GM12878 (cell line): Measurements from ENCODE around the gene MAST2.

ENCODE experiments used
- GABPA ChIP-seq: IDR thresholded peaks from 2 replicates; pipeline ENCODE4 v1.6.1; 2014; ENCODE audit warnings: antibody characterized with exemption, low read depth, mild to moderate bottlenecking, inconsistent platforms
- POLR2AphosphoS5 ChIP-seq: IDR thresholded peaks from 2 replicates; pipeline ENCODE4 v1.6.1; 2011; ENCODE audit warnings: mild to moderate bottlenecking, low read length, inconsistent platforms
- RFX5 ChIP-seq: IDR thresholded peaks from 2 replicates; pipeline ENCODE4 v1.6.1; 2011; ENCODE audit warnings: low read depth, low read length, improper control_type of control experiment
- ZZZ3 ChIP-seq: IDR thresholded peaks from 2 replicates; pipeline ENCODE4 v1.6.1; 2011; ENCODE audit warnings: low read depth; ENCODE audit not compliant: control insufficient read depth, insufficient read length

- TF ChIP-seq ZZZ3 (no peak), GABPA (no peak), POLR2AphosphoS5 (no peak), RFX5 (no peak)
Observed at GRCh38 chr1:46021046-46021996, 217.9 kb downstream of the MAST2 start.
